Gastrocnemius medialis (tissue), 4 donors: Measurements from ENCODE around the gene EVA1B.

ENCODE experiments used
- CTCF ChIP-seq, 5 experiments: fragments of 450-650 bp in 3 of 5; fragments of 200-600 bp in 2 of 5; sonication (generic) in 2 of 5; IDR thresholded peaks in 4 of 5; conservative IDR thresholded peaks in 1 of 5; 1 replicate in 4 of 5; 2 replicates in 1 of 5; pipeline ENCODE4 v1.5.1; 2016 to 2019; ENCODE audit warnings: antibody characterized with exemption in 5 of 5, mild to moderate bottlenecking in 3 of 5, moderate library complexity in 3 of 5
- POLR2A ChIP-seq, 2 donors: fragments of 450-650 bp; IDR thresholded peaks; one replicate each; pipeline ENCODE4 v1.6.1; 2017; ENCODE audit warnings: antibody characterized with exemption in 2 of 2, mild to moderate bottlenecking in 2 of 2, moderate library complexity in 2 of 2

GRCh38 chr1:36305915-36306209 is 17.6 kb downstream of the EVA1B start:
- TF ChIP-seq POLR2A (IDR thresholded peaks at IDR 0.05), result no peak
- no peak for TF ChIP-seq CTCF (IDR thresholded peaks at IDR 0.05 in 4 of 5, conservative IDR thresholded peaks at IDR 0.05 in 1 of 5)
